ENCODE measurements around the gene SPEN. TPM values are rescaled to one million over a fixed set of nuclear protein-coding genes. Genes with fewer than 3 reads are reported as not detected.
"Not testable (repeated sequence)": the region's sequence is repeated elsewhere in the genome, so short reads cannot be mapped to it uniquely, and the experiment has no call there.

Gene SPEN
- total RNA-seq, 2 experiments from 2014 or later = 65.1 to 65.2 TPM

- Mint-ChIP-seq H3K9me3 (no peaks in the 10 kb centered on the region), H3K36me3 (ENCODE audit: low read depth) (peaks cover 16% of the 10 kb centered on the region), H3K27ac (no peak overlapping the region), H3K27me3 (no peaks in the 10 kb centered on the region), H3K4me3 (no peak overlapping the region), H3K4me1 (peaks cover 25% of the 10 kb centered on the region)
- DNase-seq = no peak
- POLR2A ChIA-PET = no interaction called here
- CTCF ChIA-PET = no interaction called here
Measured at GRCh38 chr1:15869413-15869812, 21.9 kb downstream of the SPEN start.

DNA sequence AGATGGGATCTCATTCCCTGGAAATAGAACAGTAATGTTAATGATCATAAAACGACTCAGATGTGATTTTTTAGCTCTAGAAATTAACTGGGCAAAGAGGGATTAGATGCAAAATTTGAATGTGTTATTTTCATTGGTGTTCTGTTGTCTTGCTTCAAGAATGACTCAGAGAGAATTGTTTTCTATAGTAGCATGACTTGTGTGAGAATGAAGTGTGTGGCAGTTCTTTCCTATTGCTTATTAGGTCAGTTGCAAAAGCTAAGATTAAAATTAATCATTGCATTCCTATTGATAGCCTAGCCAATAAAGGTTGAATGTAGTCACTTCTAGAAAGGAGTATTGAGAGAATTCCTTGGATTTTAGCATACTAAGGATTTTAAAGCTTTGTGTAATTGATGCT is 22.9 kb downstream of the SPEN start:
- Mint-ChIP-seq H3K27me3 (no peaks in the 10 kb centered on the region), H3K36me3 (ENCODE audit: low read depth) (peaks cover 16% of the 10 kb centered on the region), H3K9me3 (no peaks in the 10 kb centered on the region), H3K27ac (no peak overlapping the region), H3K4me3 (no peak overlapping the region), H3K4me1 (peaks cover 25% of the 10 kb centered on the region)
- POLR2A ChIA-PET = no interaction called here
- CTCF ChIA-PET = interaction anchor here (2.1 kb wide), 1 partner anchor 10 kb away, joined by 5 read pairs; no protein-coding TSS in a partner anchor
- no peak for DNase-seq

GRCh38 chr1:15874471-15874870 is 27.0 kb downstream of the SPEN start:
- H3K4me3 Mint-ChIP-seq = no peak overlapping the region
- DNase-seq = no peak
- CTCF ChIA-PET = no interaction called here
- POLR2A ChIA-PET = no interaction called here
- no peaks in the 10 kb centered on the region for H3K27me3 Mint-ChIP-seq
- H3K9me3 Mint-ChIP-seq = no peaks in the 10 kb centered on the region
- H3K27ac Mint-ChIP-seq = no peak overlapping the region
- peaks cover 20% of the 10 kb centered on the region for H3K4me1 Mint-ChIP-seq
- peaks cover 25% of the 10 kb centered on the region for H3K36me3 Mint-ChIP-seq (ENCODE audit: low read depth)

DNA sequence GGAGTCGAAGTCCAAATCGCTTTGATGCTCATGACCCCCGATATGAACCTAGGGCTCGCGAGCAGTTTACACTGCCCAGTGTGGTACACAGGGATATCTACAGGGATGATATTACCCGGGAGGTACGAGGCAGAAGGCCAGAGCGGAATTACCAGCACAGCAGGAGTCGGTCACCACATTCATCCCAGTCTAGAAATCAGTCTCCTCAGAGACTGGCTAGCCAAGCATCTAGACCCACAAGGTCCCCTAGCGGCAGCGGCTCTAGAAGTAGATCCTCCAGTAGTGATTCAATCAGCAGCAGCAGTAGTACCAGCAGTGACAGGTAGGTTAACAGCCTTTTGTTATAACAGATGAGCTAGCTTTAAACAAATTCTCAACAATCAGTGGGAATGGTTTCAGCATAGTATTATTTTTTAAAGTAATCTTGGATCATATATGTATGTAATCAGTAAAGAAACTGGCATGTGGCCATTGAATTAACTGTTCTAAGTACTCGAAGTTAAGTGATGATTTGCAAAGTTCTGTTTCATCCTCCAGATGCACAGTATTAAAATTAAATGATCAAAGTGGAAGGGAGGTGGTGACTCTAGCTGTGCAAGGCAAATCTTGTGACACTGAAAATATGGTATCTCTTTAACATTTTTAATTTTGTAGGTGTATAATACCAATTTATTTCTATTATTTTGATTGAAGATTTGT is 29.0 kb downstream of the SPEN start:
- Mint-ChIP-seq H3K36me3 (ENCODE audit: low read depth) (peaks cover 30% of the 10 kb centered on the region), H3K27me3 (no peaks in the 10 kb centered on the region), H3K27ac (no peak overlapping the region), H3K4me3 (no peak overlapping the region), H3K9me3 (no peaks in the 10 kb centered on the region), H3K4me1 (peaks cover 15% of the 10 kb centered on the region)
- DNase-seq = no peak
- POLR2A ChIA-PET = interaction anchor here (0.6 kb wide), 1 partner anchor 40 kb away, joined by 6 read pairs; no protein-coding TSS in a partner anchor
- CTCF ChIA-PET = interaction anchor here (1.8 to 2.6 kb wide), 2 partner anchors 10 kb away, joined by 6 to 7 read pairs; no protein-coding TSS in a partner anchor

- ChIA-PET CTCF (no interaction called here), POLR2A (no interaction called here)
- Mint-ChIP-seq H3K4me3 (no peak overlapping the region), H3K27me3 (no peaks in the 10 kb centered on the region), H3K9me3 (no peaks in the 10 kb centered on the region), H3K4me1 (peaks cover 50% of the 10 kb centered on the region), H3K36me3 (ENCODE audit: low read depth) (peaks cover 11% of the 10 kb centered on the region), H3K27ac (no peak overlapping the region)
- DNase-seq = no peak
Measured at GRCh38 chr1:15881961-15882360, 34.5 kb downstream of the SPEN start.

GRCh38 chr1:15882665-15883064 is 35.2 kb downstream of the SPEN start:
- peak overlapping the region; percentile 14 for H3K27ac Mint-ChIP-seq
- H3K4me1 Mint-ChIP-seq = peaks cover 50% of the 10 kb centered on the region

GRCh38 chr1:15883326-15883725 is 35.8 kb downstream of the SPEN start:
- no peak for DNase-seq
- ChIA-PET POLR2A (no interaction called here), CTCF (no interaction called here)
- Mint-ChIP-seq H3K27me3 (no peaks in the 10 kb centered on the region), H3K4me1 (peaks cover 50% of the 10 kb centered on the region), H3K4me3 (no peak overlapping the region), H3K36me3 (ENCODE audit: low read depth) (peaks cover 11% of the 10 kb centered on the region), H3K9me3 (no peaks in the 10 kb centered on the region), H3K27ac (peak overlapping the region; percentile 66)

More at GRCh38 chr1:15882665-15883064, 35.2 kb downstream of the SPEN start:
- DNase-seq = no peak
- Mint-ChIP-seq H3K9me3 (no peaks in the 10 kb centered on the region), H3K27me3 (no peaks in the 10 kb centered on the region), H3K4me3 (no peak overlapping the region), H3K36me3 (ENCODE audit: low read depth) (peaks cover 11% of the 10 kb centered on the region)
- ChIA-PET POLR2A (no interaction called here), CTCF (no interaction called here)

DNA sequence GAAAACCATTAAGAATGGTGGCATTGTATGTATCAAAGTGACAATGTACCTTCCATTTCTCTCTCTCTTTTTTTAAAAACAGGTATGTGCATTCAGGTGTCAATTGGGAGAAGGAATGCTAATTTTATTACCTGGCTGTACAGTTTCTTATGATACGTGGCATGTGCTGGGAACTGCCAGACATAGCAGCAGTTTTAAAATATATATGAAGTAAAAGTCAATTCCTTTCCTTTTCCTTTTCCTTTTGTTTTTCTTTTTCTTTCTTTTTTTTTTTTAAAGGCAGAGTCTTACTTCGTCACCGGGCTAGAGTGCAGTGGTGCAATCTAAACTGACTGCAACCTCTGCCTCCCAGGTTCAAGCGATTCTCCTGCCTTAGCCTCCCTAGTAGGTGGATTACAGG is 37.0 kb downstream of the SPEN start:
- H3K4me3 Mint-ChIP-seq = no peak overlapping the region
- H3K36me3 Mint-ChIP-seq (ENCODE audit: low read depth) = peaks cover 12% of the 10 kb centered on the region
- ChIA-PET POLR2A (no interaction called here), CTCF (interaction anchor here (1.6 kb wide), 1 partner anchor 13 kb away, joined by 4 read pairs; no protein-coding TSS in a partner anchor)
- peaks cover 45% of the 10 kb centered on the region for H3K4me1 Mint-ChIP-seq
- no peaks in the 10 kb centered on the region for H3K27me3 Mint-ChIP-seq
- DNase-seq = no peak
- H3K9me3 Mint-ChIP-seq = no peaks in the 10 kb centered on the region
- no peak overlapping the region for H3K27ac Mint-ChIP-seq

DNA sequence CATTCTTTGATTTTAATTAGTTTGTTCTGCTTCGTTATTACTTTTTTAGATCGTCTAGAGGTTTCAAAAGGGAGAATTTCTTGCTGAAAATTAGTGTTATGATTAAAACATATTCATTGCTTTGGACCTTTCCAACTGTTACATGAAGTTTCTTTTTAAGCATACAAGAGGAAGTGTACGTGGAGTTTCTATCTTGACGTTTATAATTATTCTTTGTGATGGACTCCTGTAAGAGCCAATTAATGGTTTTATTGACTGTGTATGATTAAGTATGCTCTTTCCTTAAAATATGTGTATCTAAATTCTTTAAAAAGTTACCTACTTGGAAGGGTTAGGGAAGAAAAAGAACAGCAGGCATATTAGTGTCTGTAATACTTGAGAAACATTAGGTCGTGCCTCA is 37.8 kb downstream of the SPEN start:
- H3K27me3 Mint-ChIP-seq = no peaks in the 10 kb centered on the region
- ChIA-PET POLR2A (no interaction called here), CTCF (interaction anchor here (1.6 to 2.8 kb wide), 2 partner anchors 8 to 12 kb away, joined by 4 to 7 read pairs; no protein-coding TSS in a partner anchor)
- peaks cover 15% of the 10 kb centered on the region for H3K36me3 Mint-ChIP-seq (ENCODE audit: low read depth)
- peaks cover 46% of the 10 kb centered on the region for H3K4me1 Mint-ChIP-seq
- no peak for DNase-seq
- H3K4me3 Mint-ChIP-seq = no peak overlapping the region
- no peak overlapping the region for H3K27ac Mint-ChIP-seq
- no peaks in the 10 kb centered on the region for H3K9me3 Mint-ChIP-seq

DNA sequence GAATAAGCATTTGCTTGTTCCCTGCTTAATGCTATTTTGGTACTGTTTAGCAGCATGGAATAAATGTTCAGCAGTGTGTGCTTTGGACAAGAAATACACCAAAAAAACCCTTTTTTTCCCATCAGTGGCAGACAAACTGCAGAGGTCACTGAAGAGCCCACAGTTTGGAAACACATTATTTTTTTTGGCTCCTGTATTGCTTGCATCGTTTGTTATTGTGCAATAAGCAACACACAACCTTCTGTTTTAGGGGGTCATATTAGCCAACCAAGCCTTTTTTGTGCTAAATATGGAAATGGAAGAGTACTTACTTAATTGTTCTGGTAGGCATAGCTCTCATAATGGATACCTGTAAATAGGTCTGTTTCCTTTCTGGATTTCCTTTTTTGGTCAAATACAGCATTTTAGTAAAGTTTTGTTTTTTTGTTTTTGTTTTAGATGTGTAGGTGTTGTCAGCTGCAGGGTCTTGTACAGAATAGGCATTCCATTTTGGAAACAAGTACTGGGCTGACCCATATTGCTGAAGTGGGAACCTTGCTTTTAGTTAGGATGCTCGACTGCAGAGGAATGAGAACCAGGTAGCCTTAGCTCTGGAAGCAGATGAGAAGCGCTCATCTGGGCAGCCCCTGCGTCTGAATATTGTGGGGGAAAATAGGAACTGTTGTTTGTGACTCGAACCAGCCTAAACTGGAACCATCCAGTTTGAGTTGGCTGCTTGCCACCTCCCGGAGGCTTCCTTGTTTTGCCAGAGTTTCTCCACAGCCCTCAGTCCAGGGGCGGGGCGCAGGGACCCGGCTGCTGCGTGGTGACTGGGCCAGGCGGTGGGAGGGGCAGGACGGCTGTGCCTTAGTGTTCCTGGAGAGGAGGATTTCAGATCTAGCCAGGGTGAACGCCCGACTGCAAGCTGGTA is 38.4 kb downstream of the SPEN start:
- ChIA-PET CTCF (interaction anchor here (1.6 to 2.8 kb wide), 2 partner anchors 9 to 11 kb away, joined by 4 to 7 read pairs; no protein-coding TSS in a partner anchor), POLR2A (no interaction called here)
- peak; percentile 24 for DNase-seq
- Mint-ChIP-seq H3K9me3 (no peaks in the 10 kb centered on the region), H3K4me1 (peaks cover 44% of the 10 kb centered on the region), H3K27me3 (no peaks in the 10 kb centered on the region), H3K36me3 (ENCODE audit: low read depth) (peaks cover 17% of the 10 kb centered on the region), H3K4me3 (no peak overlapping the region), H3K27ac (peak overlapping the region; percentile 70)

GRCh38 chr1:15886611-15887167 is 39.2 kb downstream of the SPEN start:
- ChIA-PET CTCF (interaction anchor here (1.4 to 2.8 kb wide), 2 partner anchors 10 kb away, joined by 4 to 7 read pairs; no protein-coding TSS in a partner anchor), POLR2A (no interaction called here)
- Mint-ChIP-seq H3K27ac (peak overlapping the region; percentile 70), H3K36me3 (ENCODE audit: low read depth) (peaks cover 17% of the 10 kb centered on the region), H3K9me3 (no peaks in the 10 kb centered on the region), H3K27me3 (no peaks in the 10 kb centered on the region), H3K4me1 (peaks cover 39% of the 10 kb centered on the region), H3K4me3 (no peak overlapping the region)
- no peak for DNase-seq

- Mint-ChIP-seq H3K27ac (peak overlapping the region; percentile 60), H3K36me3 (ENCODE audit: low read depth) (peaks cover 29% of the 10 kb centered on the region), H3K4me1 (peaks cover 22% of the 10 kb centered on the region)
- H3K27me3 Mint-ChIP-seq, DNase-seq, POLR2A ChIA-PET, H3K4me3 Mint-ChIP-seq, H3K9me3 Mint-ChIP-seq: not testable (repeated sequence)
- CTCF ChIA-PET = interaction anchor here (0.6 kb wide), 1 partner anchor 81 kb away, joined by 4 read pairs; no protein-coding TSS in a partner anchor
Measured at GRCh38 chr1:15892857-15893599, 45.5 kb downstream of the SPEN start.

Measured in activated CD4-positive, alpha-beta T cell treated with anti-CD3 and anti-CD28 coated beads, Interleukin-2, amount 10 ng/mL, durations not matched to agents 7 days and 5 days (primary cell).